Measurements from ENCODE around the gene KIF26A. TPM values are rescaled to one million over a fixed set of nuclear protein-coding genes. Genes with fewer than 3 reads are reported as not detected.

The KIF26A gene
- total RNA-seq, 1 donor = not detected

GRCh38 chr14:104159990-104160389, 21.6 kb downstream of the KIF26A start:
- Histone ChIP-seq H3K27ac (ENCODE audit: low read depth, low read length) (no peak overlapping the region), H3K4me3 (ENCODE audit: insufficient read depth, low read length) (no peak overlapping the region), H3K4me2 (ENCODE audit: insufficient read depth, low read length) (no peak overlapping the region), H2AFZ (ENCODE audit: low read length) (no peak overlapping the region), H3K36me3 (ENCODE audit: insufficient read depth, low read length) (no peaks in the 10 kb centered on the region), H4K20me1 (ENCODE audit: insufficient read depth, low read length) (no peaks in the 10 kb centered on the region), H3K79me2 (ENCODE audit: insufficient read depth, low read length) (no peaks in the 10 kb centered on the region), H3K9me3 (ENCODE audit: low read depth, low read length) (no peaks in the 10 kb centered on the region), H3K4me1 (ENCODE audit: insufficient read depth, low read length) (no peaks in the 10 kb centered on the region), H3K27me3 (ENCODE audit: insufficient read depth, low read length) (no peaks in the 10 kb centered on the region)
- DNase-seq (ENCODE audit: insufficient read length, low spot score, missing footprints) = no peak
- TF ChIP-seq, protein P1, sequence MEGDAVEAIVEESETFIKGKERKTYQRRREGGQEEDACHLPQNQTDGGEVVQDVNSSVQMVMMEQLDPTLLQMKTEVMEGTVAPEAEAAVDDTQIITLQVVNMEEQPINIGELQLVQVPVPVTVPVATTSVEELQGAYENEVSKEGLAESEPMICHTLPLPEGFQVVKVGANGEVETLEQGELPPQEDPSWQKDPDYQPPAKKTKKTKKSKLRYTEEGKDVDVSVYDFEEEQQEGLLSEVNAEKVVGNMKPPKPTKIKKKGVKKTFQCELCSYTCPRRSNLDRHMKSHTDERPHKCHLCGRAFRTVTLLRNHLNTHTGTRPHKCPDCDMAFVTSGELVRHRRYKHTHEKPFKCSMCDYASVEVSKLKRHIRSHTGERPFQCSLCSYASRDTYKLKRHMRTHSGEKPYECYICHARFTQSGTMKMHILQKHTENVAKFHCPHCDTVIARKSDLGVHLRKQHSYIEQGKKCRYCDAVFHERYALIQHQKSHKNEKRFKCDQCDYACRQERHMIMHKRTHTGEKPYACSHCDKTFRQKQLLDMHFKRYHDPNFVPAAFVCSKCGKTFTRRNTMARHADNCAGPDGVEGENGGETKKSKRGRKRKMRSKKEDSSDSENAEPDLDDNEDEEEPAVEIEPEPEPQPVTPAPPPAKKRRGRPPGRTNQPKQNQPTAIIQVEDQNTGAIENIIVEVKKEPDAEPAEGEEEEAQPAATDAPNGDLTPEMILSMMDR (IDR thresholded peaks at IDR 0.05; ENCODE audit: extremely low read depth, low read depth, low read length) = no peak

GRCh38 chr14:104161602-104162367, 23.4 kb downstream of the KIF26A start:
- no peaks in the 10 kb centered on the region for H3K79me2 ChIP-seq (ENCODE audit: insufficient read depth, low read length)
- H3K36me3 ChIP-seq (ENCODE audit: insufficient read depth, low read length) = no peaks in the 10 kb centered on the region
- DNase-seq (ENCODE audit: insufficient read length, low spot score, missing footprints) = no peak
- H3K9me3 ChIP-seq (ENCODE audit: low read depth, low read length) = no peaks in the 10 kb centered on the region
- H3K4me3 ChIP-seq (ENCODE audit: insufficient read depth, low read length) = no peak overlapping the region
- no peaks in the 10 kb centered on the region for H3K4me1 ChIP-seq (ENCODE audit: insufficient read depth, low read length)
- no peaks in the 10 kb centered on the region for H3K27me3 ChIP-seq (ENCODE audit: insufficient read depth, low read length)
- TF ChIP-seq, protein P1 (IDR thresholded peaks at IDR 0.05; ENCODE audit: extremely low read depth, low read depth, low read length) = no peak
- H3K4me2 ChIP-seq (ENCODE audit: insufficient read depth, low read length) = no peak overlapping the region
- no peaks in the 10 kb centered on the region for H4K20me1 ChIP-seq (ENCODE audit: insufficient read depth, low read length)
- no peak overlapping the region for H3K27ac ChIP-seq (ENCODE audit: low read depth, low read length)
- H2AFZ ChIP-seq (ENCODE audit: low read length) = no peak overlapping the region

DNA sequence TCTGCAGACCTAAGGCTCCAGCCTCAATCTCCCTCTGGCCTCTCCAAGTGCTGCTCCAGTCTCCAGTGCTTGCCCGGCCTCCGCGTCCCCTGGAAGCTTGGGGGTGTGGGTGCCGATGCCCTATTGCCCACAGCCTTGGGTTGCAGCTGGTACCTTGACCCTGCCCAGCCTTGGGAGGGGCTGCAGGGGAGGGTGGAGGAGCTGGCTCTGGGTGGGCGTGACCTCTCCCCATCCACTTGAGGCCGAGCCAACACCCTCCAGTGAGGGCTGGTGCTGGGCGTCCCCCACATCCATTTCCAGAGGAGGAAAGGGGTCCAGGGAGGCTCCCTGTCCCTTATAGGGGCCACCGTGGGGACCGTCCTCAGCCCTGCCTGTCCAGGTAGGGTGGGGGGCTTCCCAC, 24.1 kb downstream of the KIF26A start:
- no peaks in the 10 kb centered on the region for H3K4me1 ChIP-seq (ENCODE audit: insufficient read depth, low read length)
- no peak overlapping the region for H2AFZ ChIP-seq (ENCODE audit: low read length)
- H3K27me3 ChIP-seq (ENCODE audit: insufficient read depth, low read length) = no peaks in the 10 kb centered on the region
- H3K79me2 ChIP-seq (ENCODE audit: insufficient read depth, low read length) = no peaks in the 10 kb centered on the region
- no peak for DNase-seq (ENCODE audit: insufficient read length, low spot score, missing footprints)
- no peaks in the 10 kb centered on the region for H3K36me3 ChIP-seq (ENCODE audit: insufficient read depth, low read length)
- TF ChIP-seq, protein P1 (IDR thresholded peaks at IDR 0.05; ENCODE audit: extremely low read depth, low read depth, low read length) = no peak
- no peak overlapping the region for H3K27ac ChIP-seq (ENCODE audit: low read depth, low read length)
- no peaks in the 10 kb centered on the region for H3K9me3 ChIP-seq (ENCODE audit: low read depth, low read length)
- no peaks in the 10 kb centered on the region for H4K20me1 ChIP-seq (ENCODE audit: insufficient read depth, low read length)
- H3K4me3 ChIP-seq (ENCODE audit: insufficient read depth, low read length) = no peak overlapping the region
- no peak overlapping the region for H3K4me2 ChIP-seq (ENCODE audit: insufficient read depth, low read length)

DNA sequence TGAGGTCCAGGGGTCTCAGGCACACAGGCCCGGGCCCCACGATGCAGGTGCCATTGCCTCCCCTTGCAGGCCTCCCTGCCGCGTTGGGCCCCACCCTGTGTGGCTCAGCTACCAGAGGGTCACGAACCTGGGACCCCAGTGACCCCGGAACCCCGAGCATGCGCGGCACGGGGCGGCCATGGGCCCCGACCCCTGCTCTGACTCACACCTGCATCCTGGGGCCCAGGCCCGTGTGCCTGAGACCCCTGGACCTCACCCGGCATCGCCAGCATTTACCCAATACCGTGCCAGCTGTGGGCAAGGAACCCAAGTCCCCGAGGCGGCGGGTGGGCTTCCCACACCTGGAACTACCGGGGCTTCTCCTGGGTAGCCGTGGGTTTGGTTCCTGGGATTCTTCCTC, 25.2 kb downstream of the KIF26A start:
- no peak overlapping the region for H3K27ac ChIP-seq (ENCODE audit: low read depth, low read length)
- no peaks in the 10 kb centered on the region for H3K79me2 ChIP-seq (ENCODE audit: insufficient read depth, low read length)
- DNase-seq (ENCODE audit: insufficient read length, low spot score, missing footprints) = no peak
- no peak overlapping the region for H2AFZ ChIP-seq (ENCODE audit: low read length)
- no peak overlapping the region for H3K4me2 ChIP-seq (ENCODE audit: insufficient read depth, low read length)
- no peaks in the 10 kb centered on the region for H4K20me1 ChIP-seq (ENCODE audit: insufficient read depth, low read length)
- H3K4me3 ChIP-seq (ENCODE audit: insufficient read depth, low read length) = no peak overlapping the region
- no peaks in the 10 kb centered on the region for H3K4me1 ChIP-seq (ENCODE audit: insufficient read depth, low read length)
- H3K9me3 ChIP-seq (ENCODE audit: low read depth, low read length) = no peaks in the 10 kb centered on the region
- TF ChIP-seq, protein P1 (IDR thresholded peaks at IDR 0.05; ENCODE audit: extremely low read depth, low read depth, low read length) = no peak
- no peaks in the 10 kb centered on the region for H3K27me3 ChIP-seq (ENCODE audit: insufficient read depth, low read length)
- H3K36me3 ChIP-seq (ENCODE audit: insufficient read depth, low read length) = no peaks in the 10 kb centered on the region
